ENCODE measurements around the gene ZNF398. TPM values are rescaled to one million over a fixed set of nuclear protein-coding genes. Genes with fewer than 3 reads are reported as not detected.

The ZNF398 gene
- total and polyA plus RNA-seq, 9 of the 15 experiments (the other 6 are each of a cell fraction or from before 2014, with no cell fraction given), result 4.0 to 18.6 (median 10.4) TPM

GRCh38 chr7:149199234-149199995, 52.2 kb downstream of the ZNF398 start:
- no peak for TF ChIP-seq E2F1 (CRISPR knock-in tag; IDR thresholded peaks at IDR 0.05)
- no peak for TF ChIP-seq FOXA3 (CRISPR knock-in tag; conservative IDR thresholded peaks at IDR 0.05 in 1 of 2, IDR thresholded peaks at IDR 0.05 in 1 of 2)
- TF ChIP-seq TSC22D4 (tag; IDR thresholded peaks at IDR 0.05), result no peak
- no peak for TF ChIP-seq POLR2A (conservative IDR thresholded peaks at IDR 0.05)
- TF ChIP-seq ETS1 (conservative IDR thresholded peaks at IDR 0.05; ENCODE audit: control insufficient read depth, low read depth, low read length), result no peak
- no peak for TF ChIP-seq DNMT1 (IDR thresholded peaks at IDR 0.05)
- no peak for TF ChIP-seq SREBF2 (CRISPR knock-in tag; IDR thresholded peaks at IDR 0.05)
- no peak for TF ChIP-seq ZFP36 (IDR thresholded peaks at IDR 0.05; ENCODE audit: low read depth, low read length, partially characterized antibody)
- no peak for TF ChIP-seq TFE3 (CRISPR knock-in tag; IDR thresholded peaks at IDR 0.05)
- intact Hi-C loops (cut with micrococcal nuclease) (loop anchor here (5.0 kb wide), 4 partner anchors 72 to 298 kb away; partner anchors contain the start of genes ZNF425, ZNF746 and ZNF786), in situ Hi-C loops (cut with MboI) (no loop called here)
- Histone ChIP-seq H3K9me1 (ENCODE audit: control insufficient read depth, insufficient read depth, low read length) (no peaks in the 10 kb centered on the region), H3K27me3 (ENCODE audit: control insufficient read depth in 2 of 2, insufficient read depth in 2 of 2, low read length in 2 of 2) (no peaks in the 10 kb centered on the region), H3K36me3 (ENCODE audit: control insufficient read depth, insufficient read depth, low read length) (peaks cover 71% of the 10 kb centered on the region), H3K4me2 (ENCODE audit: insufficient read depth, low read length) (no peak overlapping the region), H3K79me2 (ENCODE audit: control insufficient read depth, insufficient read depth, low read length) (peaks cover 70% of the 10 kb centered on the region), H2AFZ (ENCODE audit: low read depth, low read length) (no peak overlapping the region), H3K4me1 (replicated peaks in 1 of 2; ENCODE audit: control insufficient read depth in 2 of 2, insufficient read depth in 2 of 2, low read length in 2 of 2) (peaks cover 10 to 31% of the 10 kb centered on the region in 2 experiments; a peak in 4 of 5 replicates), H4K20me1 (replicated peaks; ENCODE audit: control insufficient read depth, insufficient read depth, low read length) (peaks cover 6% of the 10 kb centered on the region; the same call in 1 of the 2 replicates), H3K27ac (ENCODE audit: extremely low read depth, low read depth, low read length) (no peak overlapping the region), H3K9me3 (replicated peaks; ENCODE audit: control insufficient read depth, insufficient read depth, low read depth, low read length) (no peaks in the 10 kb centered on the region), H3K9ac (ENCODE audit: insufficient read depth in 1 of 2, low read depth in 2 of 2, low read length in 2 of 2) (no peak overlapping the region), H3K4me3 (no peak overlapping the region)
- ATAC-seq (no peak), DNase-seq (ENCODE audit: extremely low read depth in 1 of 4, low spot score in 3 of 4) (no peak), FAIRE-seq (no peak)
- BruUV-seq (replicated peaks), result no TSS peak
- ChIA-PET CTCF (ENCODE audit: low intra/inter-chr PET ratio) (interaction anchor here (0.6 kb wide), 1 partner anchor 12 kb away, joined by 4 read pairs; no protein-coding TSS in a partner anchor), POLR2A (interaction anchor here (0.6 to 1.0 kb wide), 2 partner anchors 8 to 76 kb away, joined by 3 to 4 read pairs; no protein-coding TSS in a partner anchor)
- 93% methylated on average over 5 of the region's 6 CpGs for WGBS (ENCODE audit: insufficient coverage, low coverage, missing lambda C conversion rate)

Data from K562 (cell line).